ENCODE data around the gene ZFX.

- TF ChIP-seq CTCF (IDR thresholded peaks at IDR 0.05), result no peak
- TF ChIP-seq POLR2A (IDR thresholded peaks at IDR 0.05), result no peak
Measured at GRCh38 chrX:24133312-24133711, 16.2 kb upstream of the ZFX start.

Data from adrenal gland (tissue), 5 donors.